ENCODE measurements around the gene PPME1. TPM values are rescaled to one million over a fixed set of nuclear protein-coding genes. Genes with fewer than 3 reads are reported as not detected.

Gene PPME1
- total and polyA plus RNA-seq, 9 of the 15 experiments (the other 6 are each of a cell fraction or from before 2014, with no cell fraction given): 9.8 to 81.7 (median 37.6) TPM

- ChIA-PET CTCF (ENCODE audit: low intra/inter-chr PET ratio) (no interaction called here), POLR2A (interaction anchor here (0.7 kb wide), 1 partner anchor 132 kb away, joined by 3 read pairs; no protein-coding TSS in a partner anchor)
- WGBS (ENCODE audit: insufficient coverage, low coverage, missing lambda C conversion rate): 0% methylated on average over 1 of the region's 1 CpG
- no peaks in the 10 kb centered on the region for H3K36me3 ChIP-seq (ENCODE audit: control insufficient read depth, insufficient read depth, low read length)
- H3K9ac ChIP-seq (ENCODE audit: insufficient read depth in 1 of 2, low read depth in 2 of 2, low read length in 2 of 2): no peak overlapping the region
- FAIRE-seq (no peak), DNase-seq (ENCODE audit: extremely low read depth in 1 of 4, low spot score in 3 of 4) (no peak), ATAC-seq (no peak)
- no peaks in the 10 kb centered on the region for H3K9me3 ChIP-seq (replicated peaks; ENCODE audit: control insufficient read depth, insufficient read depth, low read depth, low read length)
- intact Hi-C loops (cut with micrococcal nuclease): no loop called here
- in situ Hi-C loops (cut with MboI): no loop called here
- H3K27me3 ChIP-seq (ENCODE audit: control insufficient read depth in 2 of 2, insufficient read depth in 2 of 2, low read length in 2 of 2): peaks cover 6% of the 10 kb centered on the region in 2 experiments; a peak in 4 of 5 replicates
- H3K9me1 ChIP-seq (ENCODE audit: control insufficient read depth, insufficient read depth, low read length): no peaks in the 10 kb centered on the region
- no peak overlapping the region for H3K4me3 ChIP-seq
- H3K79me2 ChIP-seq (ENCODE audit: control insufficient read depth, insufficient read depth, low read length): no peaks in the 10 kb centered on the region
- no peak for TF ChIP-seq NONO (IDR thresholded peaks at IDR 0.05; ENCODE audit: low read depth in 2 of 2, low read length in 1 of 2)
- TF ChIP-seq NR3C1 (CRISPR knock-in tag; IDR thresholded peaks at IDR 0.05): no peak
- no peak for TF ChIP-seq MTA3 (IDR thresholded peaks at IDR 0.05; ENCODE audit: borderline replicate concordance)
- TF ChIP-seq RBBP5 (IDR thresholded peaks at IDR 0.05; ENCODE audit: borderline replicate concordance, insufficient read depth, low read length, poor library complexity, severe bottlenecking): no peak
- TF ChIP-seq ATF3 (IDR thresholded peaks at IDR 0.05): peak; percentile 25; the same call in 1 of the 2 replicates
- TF ChIP-seq ATF3 (CRISPR knock-in tag; conservative IDR thresholded peaks at IDR 0.05): no peak
- TF ChIP-seq MCM3 (IDR thresholded peaks at IDR 0.05): no peak
- TF ChIP-seq ZNF146 (CRISPR knock-in tag; IDR thresholded peaks at IDR 0.05; ENCODE audit: unreplicated experiment): no peak
- H2AFZ ChIP-seq (ENCODE audit: low read depth, low read length): no peak overlapping the region
- no peak overlapping the region for H3K27ac ChIP-seq (ENCODE audit: extremely low read depth, low read depth, low read length)
- no TSS peak for BruUV-seq (replicated peaks)
- no peaks in the 10 kb centered on the region for H4K20me1 ChIP-seq (replicated peaks; ENCODE audit: control insufficient read depth, insufficient read depth, low read length)
- H3K4me1 ChIP-seq (replicated peaks in 1 of 2; ENCODE audit: control insufficient read depth in 2 of 2, insufficient read depth in 2 of 2, low read length in 2 of 2): no peaks in the 10 kb centered on the region
- H3K4me2 ChIP-seq (ENCODE audit: insufficient read depth, low read length): no peak overlapping the region
Observed at GRCh38 chr11:74278721-74279161, 107.7 kb downstream of the PPME1 start.
